A673 (cell line): ENCODE results near the gene RPRD1B. TPM values are rescaled to one million over a fixed set of nuclear protein-coding genes. Genes with fewer than 3 reads are reported as not detected.

Experiments used
- BruUV-seq: library from RNA; stranded (reverse); fragments of 400-500 nt; replicated peaks from 2 replicates; lab custom pipeline; 2021; lab: Mats Ljungman, UMichigan
- CTCF ChIA-PET: fragments of 300-600 bp; sonication (Branson Sonifier 250); formaldehyde crosslinking; loops from one replicate; lab custom pipeline; 2022; ENCODE audit warnings: antibody characterized with exemption; lab: Charles Lee
- POLR2A ChIA-PET: fragments of 300-600 bp; sonication (Branson Sonifier 250); formaldehyde crosslinking; loops from one replicate; lab custom pipeline; 2022; ENCODE audit warnings: antibody characterized with exemption; ENCODE audit not compliant: low non-redundant PET; lab: Charles Lee
- DNase-seq: peaks from one replicate; pipeline ENCODE4 v3.0.0-alpha.2; 2015; ENCODE audit warnings: low spot score
- H3K27ac ChIP-seq: fragments of 200-600 bp; sonication (generic); 2 replicates; pipeline ENCODE4 v1.5.1; 2016; ENCODE audit warnings: mixed run types, low read depth, mild to moderate bottlenecking, mixed read lengths, antibody characterized with exemption, low read length; ENCODE audit not compliant: poor library complexity, severe bottlenecking
- H3K27me3 ChIP-seq: fragments of 200-600 bp; sonication (generic); replicated peaks from 2 replicates; pipeline ENCODE4 v1.6.1; 2017; ENCODE audit warnings: mixed run types, low read depth, mild to moderate bottlenecking, mixed read lengths, antibody characterized with exemption, low read length; ENCODE audit not compliant: insufficient read depth, poor library complexity
- H3K36me3 ChIP-seq: fragments of 200-600 bp; sonication (generic); 2 replicates; pipeline ENCODE4 v1.6.1; 2016; ENCODE audit warnings: mixed run types, mild to moderate bottlenecking, mixed read lengths, antibody characterized with exemption, low read length; ENCODE audit not compliant: insufficient read depth, poor library complexity, severe bottlenecking
- H3K4me1 ChIP-seq: fragments of 200-600 bp; sonication (generic); 2 replicates; pipeline ENCODE4 v1.6.1; 2017; ENCODE audit warnings: mixed run types, mild to moderate bottlenecking, mixed read lengths, antibody characterized with exemption, low read length; ENCODE audit not compliant: insufficient read depth, poor library complexity, severe bottlenecking
- H3K4me3 ChIP-seq: fragments of 200-600 bp; sonication (generic); 2 replicates; pipeline ENCODE4 v1.5.1; 2016; ENCODE audit warnings: low read depth, mixed run types, mild to moderate bottlenecking, mixed read lengths, low read length; ENCODE audit not compliant: poor library complexity, severe bottlenecking
- H3K9me3 ChIP-seq: fragments of 200-600 bp; sonication (generic); 2 replicates; pipeline ENCODE4 v1.6.1; 2016; ENCODE audit warnings: mixed run types, low read depth, mild to moderate bottlenecking, mixed read lengths, antibody characterized with exemption, low read length; ENCODE audit not compliant: poor library complexity, severe bottlenecking
- EZH2 ChIP-seq: fragments of 200-600 bp; sonication (generic); IDR thresholded peaks from 2 replicates; pipeline ENCODE4 v1.6.1; 2017; ENCODE audit warnings: borderline replicate concordance, low read depth, mild to moderate bottlenecking, mixed read lengths, antibody characterized with exemption, low read length; ENCODE audit not compliant: poor library complexity, severe bottlenecking
- intact Hi-C: fragments of 100-400 bp; cut with micrococcal nuclease; formaldehyde crosslinking; loops from one replicate; pipeline ENCODE4 v1.10.0; 2022; ENCODE audit not compliant: unreplicated experiment
- total RNA-seq: library from RNA; stranded (reverse); gene quantifications from 2 replicates; pipeline ENCODE4 v1.2.3, GENCODE V29; 2021
- TF ChIP-seq, protein P1 (sequence below): fragments of 300-800, 200-600 bp; sonication (generic); conservative IDR thresholded peaks from 2 replicates; pipeline ENCODE4 v1.5.1; 2017; ENCODE audit warnings: low read depth, mild to moderate bottlenecking, antibody characterized with exemption, low read length, moderate library complexity, mixed read lengths

The RPRD1B gene
- total RNA-seq, 1 experiment from 2014 or later: 36.1 TPM

- H3K27me3 ChIP-seq: no peaks in the 10 kb centered on the region
- H3K4me1 ChIP-seq: peaks cover 11% of the 10 kb centered on the region
- CTCF ChIA-PET: interaction anchor here (0.5 kb wide), 1 partner anchor 27 kb away, joined by 3 read pairs; no protein-coding TSS in a partner anchor
- no peak for DNase-seq
- no peak overlapping the region for H3K4me3 ChIP-seq
- no peak overlapping the region for H3K27ac ChIP-seq
- no TSS peak for BruUV-seq
- no peaks in the 10 kb centered on the region for H3K9me3 ChIP-seq
- POLR2A ChIA-PET: no interaction called here
- no peaks in the 10 kb centered on the region for H3K36me3 ChIP-seq
- TF ChIP-seq EZH2: no peak
- TF ChIP-seq, protein P1, sequence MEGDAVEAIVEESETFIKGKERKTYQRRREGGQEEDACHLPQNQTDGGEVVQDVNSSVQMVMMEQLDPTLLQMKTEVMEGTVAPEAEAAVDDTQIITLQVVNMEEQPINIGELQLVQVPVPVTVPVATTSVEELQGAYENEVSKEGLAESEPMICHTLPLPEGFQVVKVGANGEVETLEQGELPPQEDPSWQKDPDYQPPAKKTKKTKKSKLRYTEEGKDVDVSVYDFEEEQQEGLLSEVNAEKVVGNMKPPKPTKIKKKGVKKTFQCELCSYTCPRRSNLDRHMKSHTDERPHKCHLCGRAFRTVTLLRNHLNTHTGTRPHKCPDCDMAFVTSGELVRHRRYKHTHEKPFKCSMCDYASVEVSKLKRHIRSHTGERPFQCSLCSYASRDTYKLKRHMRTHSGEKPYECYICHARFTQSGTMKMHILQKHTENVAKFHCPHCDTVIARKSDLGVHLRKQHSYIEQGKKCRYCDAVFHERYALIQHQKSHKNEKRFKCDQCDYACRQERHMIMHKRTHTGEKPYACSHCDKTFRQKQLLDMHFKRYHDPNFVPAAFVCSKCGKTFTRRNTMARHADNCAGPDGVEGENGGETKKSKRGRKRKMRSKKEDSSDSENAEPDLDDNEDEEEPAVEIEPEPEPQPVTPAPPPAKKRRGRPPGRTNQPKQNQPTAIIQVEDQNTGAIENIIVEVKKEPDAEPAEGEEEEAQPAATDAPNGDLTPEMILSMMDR: no peak
- intact Hi-C loops: no loop called here
Observed at GRCh38 chr20:38139156-38139912, 105.8 kb downstream of the RPRD1B start.

GRCh38 chr20:38139977-38140753 lies 106.6 kb downstream of the RPRD1B start:
- no TSS peak for BruUV-seq
- no peak overlapping the region for H3K27ac ChIP-seq
- POLR2A ChIA-PET: no interaction called here

DNA sequence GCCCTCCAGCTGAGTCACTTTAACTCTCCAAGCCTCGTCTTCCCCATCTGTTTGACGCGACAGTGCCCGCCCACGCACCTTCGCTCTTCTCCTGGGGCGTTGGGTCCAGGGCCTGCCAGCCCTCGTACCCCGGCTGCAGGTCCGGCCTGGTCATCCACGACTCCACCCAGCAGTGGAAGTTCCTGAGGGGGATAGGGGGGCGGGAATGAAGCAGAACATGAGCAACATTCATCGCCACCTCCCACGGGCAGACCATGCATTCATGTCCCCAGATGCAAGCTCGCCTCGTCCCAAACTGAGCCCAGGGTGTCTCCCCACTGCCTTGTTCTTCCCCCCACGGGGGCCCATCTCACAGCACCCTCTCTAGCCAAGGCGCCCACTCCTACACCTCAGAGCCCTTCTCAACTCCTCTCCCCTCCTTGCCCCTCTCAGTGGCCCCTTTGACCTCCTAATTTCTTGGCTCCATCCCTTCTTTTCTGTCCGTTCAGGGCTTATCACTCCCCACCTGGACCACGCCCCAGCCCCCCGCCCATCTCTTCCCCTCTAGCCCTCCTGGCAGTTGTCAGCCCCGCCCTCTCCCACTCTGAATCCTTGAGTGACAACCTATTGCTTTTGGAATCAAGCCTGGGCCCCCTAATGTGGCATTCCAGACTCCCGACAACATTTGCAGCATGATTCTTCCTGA lies 107.8 kb downstream of the RPRD1B start:
- no peak overlapping the region for H3K27ac ChIP-seq
- H3K4me1 ChIP-seq: peaks cover 11% of the 10 kb centered on the region
- POLR2A ChIA-PET: no interaction called here
- no TSS peak for BruUV-seq
- H3K4me3 ChIP-seq: no peak overlapping the region
- no peaks in the 10 kb centered on the region for H3K36me3 ChIP-seq
- H3K27me3 ChIP-seq: no peaks in the 10 kb centered on the region
- CTCF ChIA-PET: no interaction called here
- H3K9me3 ChIP-seq: no peaks in the 10 kb centered on the region
- TF ChIP-seq, protein P1: no peak
- no peak for TF ChIP-seq EZH2
- intact Hi-C loops: no loop called here
- DNase-seq: no peak

More at GRCh38 chr20:38139977-38140753, 106.6 kb downstream of the RPRD1B start:
- Histone ChIP-seq H3K36me3 (no peaks in the 10 kb centered on the region), H3K4me3 (no peak overlapping the region), H3K4me1 (peaks cover 11% of the 10 kb centered on the region), H3K9me3 (no peaks in the 10 kb centered on the region), H3K27me3 (no peaks in the 10 kb centered on the region)
- CTCF ChIA-PET: interaction anchor here (0.5 kb wide), 1 partner anchor 28 kb away, joined by 3 read pairs; no protein-coding TSS in a partner anchor
- intact Hi-C loops: no loop called here
- DNase-seq: peak; percentile 74
- TF ChIP-seq EZH2: no peak
- TF ChIP-seq, protein P1: no peak
